Activated T-cell treated with anti-CD3 and anti-CD28 coated beads, Interleukin-2, amount 50 U/mL, for 4 hours (primary cell): Measurements from ENCODE around the gene C19orf67. TPM values are rescaled to one million over a fixed set of nuclear protein-coding genes. Genes with fewer than 3 reads are reported as not detected.
A peak's percentile ranks its signal among the peaks of the same experiment; 100 is the strongest.

Experiments used
- ATAC-seq, 2 donors: fragments of 200-7000 bp; cut with Tn5 transposase; one replicate each; pipeline ENCODE4 v1.10.0; 2021
- DNase-seq: peaks from one replicate; pipeline ENCODE4 v3.0.0-alpha.2; 2020
- H3K27me3 Mint-ChIP-seq: one replicate; pipeline ENCODE4 v1.8.0; 2021; ENCODE audit warnings: low read depth, mixed read lengths
- H3K36me3 Mint-ChIP-seq: one replicate; pipeline ENCODE4 v1.8.0; 2022; ENCODE audit warnings: mixed read lengths; ENCODE audit not compliant: insufficient read depth
- H3K4me1 Mint-ChIP-seq: one replicate; pipeline ENCODE4 v1.8.0; 2021; ENCODE audit warnings: low read depth, mixed read lengths
- H3K4me3 Mint-ChIP-seq: one replicate; pipeline ENCODE4 v1.8.0; 2021; ENCODE audit warnings: mild to moderate bottlenecking, moderate library complexity, mixed read lengths
- H3K9me3 Mint-ChIP-seq: one replicate; pipeline ENCODE4 v1.8.0; 2021; ENCODE audit warnings: mixed read lengths
- total RNA-seq, 3 donors: library from RNA; stranded (reverse); gene quantifications; one replicate each; pipeline ENCODE4 v1.2.1, GENCODE V29; 2021

Gene C19orf67
- total RNA-seq, 3 donors from 2014 or later = 0.48 TPM; not detected in 2

DNA sequence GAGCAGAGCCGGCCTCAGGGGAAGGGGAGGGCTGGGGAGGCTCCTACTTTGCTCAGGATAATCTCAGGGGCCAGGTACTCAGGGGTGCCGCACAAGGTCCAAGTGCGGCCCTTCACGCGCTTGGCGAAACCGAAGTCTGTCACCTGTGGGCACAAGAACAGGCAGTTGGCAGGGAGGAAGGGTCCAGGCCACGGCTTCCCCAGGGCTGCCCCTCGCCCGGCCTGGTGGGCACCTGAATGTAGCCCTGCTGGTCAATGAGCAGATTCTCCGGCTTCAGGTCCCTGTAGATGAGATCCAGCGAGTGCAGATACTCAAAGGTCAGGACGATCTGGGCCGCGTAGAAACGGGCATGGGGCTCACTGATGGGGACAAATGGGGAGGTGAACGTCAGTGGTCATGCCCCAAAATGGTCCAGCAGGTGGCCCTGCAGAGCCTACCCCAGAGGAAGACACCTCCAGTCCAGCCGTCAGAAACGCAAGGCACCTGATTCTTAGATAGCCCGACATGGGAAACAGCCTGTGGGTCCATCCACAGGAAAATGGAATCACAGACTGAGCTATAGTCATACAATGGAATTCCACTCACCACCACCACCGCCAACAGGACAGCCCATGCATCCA lies 12.1 kb upstream of the C19orf67 start:
- peaks cover 12% of the 10 kb centered on the region for H3K36me3 Mint-ChIP-seq
- H3K4me1 Mint-ChIP-seq = no peaks in the 10 kb centered on the region

DNA sequence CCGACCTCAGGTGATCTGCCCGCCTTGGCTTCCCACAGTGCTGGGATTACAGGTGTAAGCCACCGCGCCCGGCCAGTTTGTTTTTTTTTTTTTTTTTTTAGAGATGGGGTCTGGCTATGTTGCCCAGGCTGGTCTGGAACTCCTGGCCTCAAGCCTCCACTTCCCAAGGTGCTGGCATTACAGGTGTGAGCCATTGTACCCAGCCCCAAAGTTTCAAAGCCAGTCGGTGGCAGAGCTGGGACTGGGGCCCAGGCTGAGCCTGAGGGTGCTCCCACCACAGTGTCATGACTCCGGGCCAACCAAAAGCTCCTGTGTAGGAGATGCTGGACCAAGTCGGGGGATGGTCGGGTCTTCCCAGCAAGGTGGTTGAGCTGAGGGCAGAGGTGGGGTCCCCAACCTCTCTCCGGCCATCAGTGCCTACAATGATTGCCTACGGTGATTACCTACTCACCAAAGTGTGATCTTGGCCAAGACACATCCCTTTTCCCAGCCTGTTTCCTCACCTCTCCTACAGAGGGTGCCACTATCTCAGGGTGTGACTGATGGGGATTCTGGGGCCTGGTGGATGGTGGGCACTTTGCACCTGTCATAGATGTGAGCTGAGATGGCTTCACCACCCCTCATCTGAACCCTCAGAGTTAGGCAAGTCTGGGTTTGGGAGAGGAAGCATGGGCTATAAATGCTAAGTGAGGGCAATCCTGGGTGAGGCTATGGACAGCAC lies 10.8 kb upstream of the C19orf67 start:
- H3K36me3 Mint-ChIP-seq = peaks cover 12% of the 10 kb centered on the region
- H3K27me3 Mint-ChIP-seq = no peaks in the 10 kb centered on the region
- H3K9me3 Mint-ChIP-seq = peaks cover 7% of the 10 kb centered on the region
- ATAC-seq (no peak), DNase-seq (no peak)
- H3K4me3 Mint-ChIP-seq = no peak overlapping the region
- peaks cover 7% of the 10 kb centered on the region for H3K4me1 Mint-ChIP-seq

More for the DNA sequence above, 12.1 kb upstream of the C19orf67 start:
- no peak for DNase-seq
- H3K27me3 Mint-ChIP-seq = no peaks in the 10 kb centered on the region
- ATAC-seq = no peak
- no peak overlapping the region for H3K4me3 Mint-ChIP-seq
- H3K9me3 Mint-ChIP-seq = peaks cover 7% of the 10 kb centered on the region

DNA sequence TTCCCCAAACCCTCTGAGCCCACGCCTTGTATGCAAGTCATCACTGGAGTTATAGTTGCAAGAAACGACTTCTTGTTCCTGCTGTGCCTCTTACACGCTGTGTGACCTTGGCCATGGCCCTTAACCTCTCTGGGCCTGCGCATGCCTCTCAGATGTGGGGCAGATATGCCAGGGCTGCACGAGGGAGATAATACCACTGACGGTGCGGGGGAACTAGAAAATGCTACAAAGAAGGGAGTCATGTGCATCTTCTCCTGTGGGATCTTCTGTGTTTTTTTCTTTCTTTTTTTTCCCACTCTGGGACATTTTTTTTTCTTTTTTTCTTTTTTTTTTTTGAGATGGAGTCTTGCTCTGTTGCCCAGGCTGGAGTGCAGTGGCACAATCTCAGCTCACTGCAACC lies 9.3 kb upstream of the C19orf67 start:
- peaks cover 7% of the 10 kb centered on the region for H3K9me3 Mint-ChIP-seq
- H3K36me3 Mint-ChIP-seq = peaks cover 8% of the 10 kb centered on the region
- H3K4me1 Mint-ChIP-seq = peaks cover 9% of the 10 kb centered on the region
- DNase-seq = no peak
- ATAC-seq = no peak
- H3K27me3 Mint-ChIP-seq = no peaks in the 10 kb centered on the region
- H3K4me3 Mint-ChIP-seq = no peak overlapping the region

DNA sequence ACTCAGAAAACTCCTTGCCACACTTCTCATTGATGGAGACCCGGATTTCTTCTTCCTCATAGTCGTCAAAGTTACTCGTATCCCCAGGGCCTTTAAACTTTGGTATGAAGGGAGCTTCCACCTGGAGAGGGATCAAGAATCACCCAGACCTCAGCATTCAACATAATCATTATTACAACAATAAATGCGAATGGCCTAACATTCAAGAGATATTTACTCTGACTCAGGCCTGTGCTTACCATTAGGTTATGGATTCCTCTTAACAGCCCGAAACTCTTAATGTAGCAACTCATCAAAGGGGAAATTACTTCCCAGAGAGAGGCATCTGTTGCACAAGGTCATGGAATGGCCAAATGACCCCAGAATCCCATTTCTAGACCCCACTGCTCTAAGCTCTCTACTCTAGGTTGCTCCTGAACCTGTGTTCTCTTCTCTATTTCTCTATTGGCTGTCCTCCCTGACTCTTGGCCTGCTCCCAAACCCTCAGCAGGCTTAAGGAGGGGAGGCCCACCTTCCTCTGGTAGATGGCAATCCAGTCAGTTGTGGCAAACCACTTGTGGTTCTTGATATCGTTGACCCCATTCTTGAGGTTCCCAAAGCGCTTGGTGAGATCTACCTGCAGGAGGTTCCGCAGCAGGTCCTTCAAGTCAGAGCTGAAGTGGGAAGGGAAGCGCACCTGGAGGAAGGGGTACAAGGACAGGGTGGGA lies 7.7 kb upstream of the C19orf67 start:
- no peak overlapping the region for H3K4me3 Mint-ChIP-seq
- peaks cover 7% of the 10 kb centered on the region for H3K9me3 Mint-ChIP-seq
- H3K36me3 Mint-ChIP-seq = peaks cover 12% of the 10 kb centered on the region
- DNase-seq (no peak), ATAC-seq (no peak)
- H3K4me1 Mint-ChIP-seq = peaks cover 13% of the 10 kb centered on the region
- no peaks in the 10 kb centered on the region for H3K27me3 Mint-ChIP-seq

DNA sequence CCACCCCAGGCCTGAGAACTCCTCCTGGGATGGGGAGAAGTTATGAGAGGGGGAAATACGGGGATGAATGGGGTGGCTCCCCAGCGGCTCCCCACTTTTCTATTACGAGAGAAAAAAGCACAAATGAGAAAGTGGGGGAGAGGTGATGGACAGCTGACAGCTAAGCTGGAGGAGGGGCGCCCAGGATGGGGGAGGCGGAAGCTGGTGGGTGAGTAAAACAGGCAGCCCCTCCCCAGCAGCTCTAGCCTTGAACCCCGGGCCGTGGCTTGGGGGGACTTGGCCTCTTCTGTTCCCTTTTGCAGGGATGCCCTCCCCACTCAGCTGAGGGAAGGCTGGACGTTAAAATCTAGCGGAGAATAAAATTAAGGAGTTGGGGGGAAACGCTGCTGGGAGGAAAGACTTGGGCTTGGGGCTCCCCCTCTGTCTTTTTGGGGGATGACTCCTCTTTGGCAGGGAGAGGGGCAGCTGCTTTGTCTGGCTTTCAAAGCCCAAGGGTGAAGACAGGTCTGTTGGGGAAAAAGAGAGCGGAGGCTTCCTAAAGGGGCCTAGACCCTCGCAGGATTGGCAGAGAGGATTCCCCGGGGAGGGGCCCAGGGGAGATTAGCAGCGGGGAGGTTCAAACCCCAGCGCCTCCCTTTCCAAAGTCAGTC lies 6.4 kb upstream of the C19orf67 start:
- Mint-ChIP-seq H3K27me3 (no peaks in the 10 kb centered on the region), H3K4me1 (peaks cover 13% of the 10 kb centered on the region), H3K36me3 (peaks cover 12% of the 10 kb centered on the region), H3K9me3 (peaks cover 7% of the 10 kb centered on the region), H3K4me3 (peak overlapping the region; percentile 97)
- DNase-seq (no peak), ATAC-seq (peak; percentile 2 to 3)

DNA sequence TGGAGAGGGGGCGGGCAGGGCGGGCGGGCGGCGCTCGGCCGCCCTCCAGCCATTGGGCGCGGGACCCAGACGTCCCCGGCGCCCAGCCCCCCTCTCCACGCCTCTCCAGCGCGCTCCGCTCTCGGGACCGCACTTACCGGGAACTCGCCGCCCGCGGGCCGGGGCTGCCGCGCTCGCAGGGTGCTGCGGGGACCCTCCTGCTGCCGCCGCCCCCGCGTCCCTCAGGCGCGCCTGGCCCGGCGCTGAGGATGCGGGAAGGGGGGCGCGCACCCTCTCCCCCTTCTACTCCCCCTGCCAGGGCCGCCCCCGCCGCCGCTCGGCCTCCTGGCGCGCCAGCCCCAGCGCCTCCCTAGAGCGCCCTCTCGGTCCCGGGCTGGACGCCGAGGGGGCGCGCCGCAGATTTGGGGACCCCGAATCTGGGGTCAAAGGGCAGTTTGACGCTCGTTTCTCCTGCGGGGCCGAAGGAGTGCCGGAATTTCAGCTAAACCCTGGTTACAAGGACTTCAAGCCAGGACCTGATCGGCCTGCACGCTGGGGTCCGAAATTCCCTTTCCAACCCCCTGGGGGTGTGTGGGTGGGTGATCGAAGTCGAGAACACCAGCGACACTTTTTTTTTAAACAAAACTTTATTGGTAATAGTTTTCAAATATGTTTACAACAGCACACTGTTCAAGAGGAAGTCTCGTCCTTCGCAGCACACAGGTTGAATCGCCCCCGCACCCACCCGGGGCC lies 5.7 kb upstream of the C19orf67 start:
- DNase-seq (peak; percentile 55), ATAC-seq (peak; percentile 76 to 77)
- Mint-ChIP-seq H3K4me3 (peak overlapping the region; percentile 97), H3K9me3 (peaks cover 7% of the 10 kb centered on the region), H3K27me3 (no peaks in the 10 kb centered on the region), H3K36me3 (peaks cover 8% of the 10 kb centered on the region), H3K4me1 (peaks cover 13% of the 10 kb centered on the region)

DNA sequence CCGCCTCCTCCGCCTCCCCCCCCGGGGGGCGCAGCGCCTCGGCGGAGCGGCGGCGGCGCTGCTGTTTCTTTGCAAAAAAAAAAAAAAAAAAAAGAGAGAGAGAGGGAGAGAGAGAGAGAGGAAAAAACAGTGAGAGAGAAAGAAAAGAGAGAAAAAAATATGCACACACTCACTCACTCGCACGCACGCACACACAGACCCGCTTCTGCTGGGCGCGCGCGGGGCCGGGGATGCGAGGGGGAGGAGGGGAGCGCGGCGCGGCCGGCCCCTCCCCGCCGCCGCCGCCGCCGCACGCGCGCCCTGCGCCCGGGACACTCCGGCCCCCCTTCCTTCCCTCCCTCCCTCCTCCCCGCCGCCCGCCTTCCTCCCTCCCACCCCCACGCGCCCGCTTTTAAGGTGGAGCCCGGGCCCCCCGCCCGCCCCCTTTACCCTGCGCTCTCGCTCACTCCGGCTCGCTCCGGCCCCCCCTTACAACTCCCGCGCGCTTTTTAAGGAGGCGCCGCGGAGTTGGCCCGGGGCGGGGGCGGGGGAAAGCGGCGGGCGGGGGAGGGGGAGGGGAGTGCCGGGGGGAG lies 5.0 kb upstream of the C19orf67 start, which contains the start of gene SAMD1:
Gene SAMD1, minus strand, starts transcription at position 243 of the 572 bp plus-strand sequence.
- H3K9me3 Mint-ChIP-seq = peaks cover 7% of the 10 kb centered on the region
- peak within 1 kb of the TSS; percentile 97 for H3K4me3 Mint-ChIP-seq
- peaks cover 8% of the 10 kb centered on the region for H3K36me3 Mint-ChIP-seq
- H3K27me3 Mint-ChIP-seq = no peaks in the 10 kb centered on the region
- DNase-seq (peak; percentile 85), ATAC-seq (peak; percentile 65 to 68)
- H3K4me1 Mint-ChIP-seq = peaks cover 13% of the 10 kb centered on the region

DNA sequence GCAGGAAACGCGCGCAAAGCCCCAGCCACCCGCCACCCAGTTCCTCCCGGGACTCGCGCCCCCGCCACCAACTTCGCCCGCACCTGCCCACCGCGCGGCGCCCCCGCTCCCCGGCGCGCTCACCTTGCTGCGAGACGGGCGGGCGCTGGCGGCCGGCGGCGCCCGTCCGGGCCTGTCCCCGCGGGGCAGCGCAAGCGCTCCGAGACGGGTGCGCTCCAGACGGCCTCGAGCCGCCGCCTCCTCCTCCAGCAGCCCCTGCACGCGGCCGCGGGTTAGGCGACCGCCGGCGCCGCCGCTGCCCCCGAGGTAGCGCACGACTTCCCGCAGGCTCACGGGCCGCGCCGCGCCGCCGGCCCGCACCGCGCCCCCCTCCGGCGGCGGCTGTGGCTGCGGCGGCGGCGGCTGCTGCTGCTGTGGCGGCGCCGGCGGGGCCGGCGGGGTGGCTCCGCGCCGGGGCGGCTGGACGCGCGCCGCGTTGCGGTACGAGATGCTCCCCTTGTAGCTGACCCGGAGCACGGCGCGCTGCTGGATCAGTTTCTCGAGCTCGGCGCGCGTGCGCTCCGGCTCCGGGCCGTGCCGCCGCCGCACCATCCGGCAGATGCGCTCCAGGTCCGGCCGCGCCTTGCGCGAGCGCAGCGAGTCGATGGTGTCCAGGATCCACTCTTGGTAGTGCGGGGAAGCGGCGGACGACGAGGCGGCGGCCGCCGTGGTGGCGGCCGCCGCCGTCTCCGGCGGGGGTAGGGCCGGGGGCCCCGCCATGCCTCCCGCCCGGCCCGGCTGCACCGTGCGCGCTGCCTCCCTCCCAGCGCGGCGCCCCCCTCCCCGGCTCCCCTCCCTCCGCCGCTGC lies 4.3 kb upstream of the C19orf67 start:
- peak; percentile 19 to 23 for ATAC-seq
- peaks cover 7% of the 10 kb centered on the region for H3K9me3 Mint-ChIP-seq
- peak; percentile 40 for DNase-seq
- H3K4me1 Mint-ChIP-seq = peaks cover 13% of the 10 kb centered on the region
- peak overlapping the region; percentile 83 for H3K4me3 Mint-ChIP-seq
- H3K27me3 Mint-ChIP-seq = no peaks in the 10 kb centered on the region
- peaks cover 8% of the 10 kb centered on the region for H3K36me3 Mint-ChIP-seq

DNA sequence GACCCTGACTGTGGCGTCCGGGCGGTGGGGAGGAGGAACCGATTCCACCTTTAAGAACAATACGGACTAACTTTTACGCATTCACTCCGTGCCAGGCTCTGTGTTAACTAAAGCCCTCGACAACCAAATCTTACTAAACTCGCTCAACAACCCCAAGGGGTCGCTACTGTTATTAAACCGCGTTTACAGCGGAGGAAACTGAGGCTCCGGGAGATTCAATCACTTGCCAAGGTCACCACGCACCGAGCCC lies 3.8 kb upstream of the C19orf67 start:
- Mint-ChIP-seq H3K9me3 (peaks cover 7% of the 10 kb centered on the region), H3K4me1 (peaks cover 13% of the 10 kb centered on the region), H3K36me3 (peaks cover 8% of the 10 kb centered on the region), H3K27me3 (no peaks in the 10 kb centered on the region), H3K4me3 (peak overlapping the region; percentile 83)
- no peak for ATAC-seq
- DNase-seq = peak; percentile 15

DNA sequence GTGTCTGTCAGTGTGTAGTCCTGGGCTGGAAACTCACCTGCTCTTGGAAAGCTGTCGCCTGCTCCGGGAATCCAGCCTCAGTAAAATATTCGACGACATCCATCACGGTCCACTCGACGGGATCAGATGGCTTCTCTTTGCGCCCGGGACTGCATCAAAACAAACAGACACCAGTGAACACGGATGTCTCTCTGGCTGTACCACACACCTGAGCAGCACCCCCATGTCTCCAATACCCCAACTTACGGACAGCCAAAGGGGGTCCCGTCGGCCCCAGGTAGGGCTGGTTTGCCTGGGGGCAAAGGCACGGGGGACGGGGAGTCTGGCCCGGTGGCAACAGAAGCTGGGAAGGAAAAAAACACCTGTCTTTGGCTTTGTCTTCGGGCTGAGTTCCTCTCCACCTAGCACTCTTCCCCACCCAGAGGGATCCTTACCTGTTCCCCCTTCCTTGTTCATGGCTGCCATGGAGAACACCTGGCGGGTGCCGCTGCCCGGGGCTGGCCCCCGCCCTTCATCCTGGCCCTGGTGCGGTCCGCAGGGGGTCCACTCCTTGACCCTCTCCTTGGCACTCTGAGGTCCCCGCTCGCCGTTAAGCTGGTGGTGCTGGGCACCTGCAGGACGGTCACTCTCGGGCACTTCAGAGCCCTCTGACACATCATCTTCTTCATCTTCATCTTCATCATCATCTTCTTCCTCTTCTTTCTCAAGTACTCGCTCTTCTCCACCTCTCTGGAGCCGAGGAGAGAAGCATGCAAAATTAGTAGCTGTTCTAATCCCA lies 3.2 kb upstream of the C19orf67 start:
- Mint-ChIP-seq H3K36me3 (peaks cover 8% of the 10 kb centered on the region), H3K4me1 (peaks cover 13% of the 10 kb centered on the region)

DNA sequence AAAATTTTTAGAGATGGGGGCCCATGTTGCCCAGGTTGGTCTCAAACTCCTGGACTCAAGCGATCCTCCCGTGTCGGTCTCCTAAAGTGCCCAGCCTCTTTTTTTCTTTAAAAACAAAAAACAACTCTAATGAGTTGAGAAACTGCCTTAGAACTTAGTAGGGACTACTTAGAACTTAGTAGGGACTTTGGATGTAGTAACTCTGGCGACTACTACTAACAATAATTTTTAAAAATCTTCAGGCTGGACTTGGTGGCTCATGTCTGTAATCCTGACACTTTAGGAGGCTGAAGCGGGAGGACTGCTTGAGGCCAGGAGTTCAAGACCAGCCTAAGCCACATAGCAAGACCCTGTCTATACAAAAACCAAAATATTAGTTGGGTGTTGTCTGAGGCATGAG lies 515 bp upstream of the C19orf67 start:
- Mint-ChIP-seq H3K36me3 (peaks cover 8% of the 10 kb centered on the region), H3K9me3 (no peaks in the 10 kb centered on the region), H3K4me1 (peaks cover 12% of the 10 kb centered on the region), H3K27me3 (no peaks in the 10 kb centered on the region), H3K4me3 (no peak overlapping the region)
- no peak for ATAC-seq
- no peak for DNase-seq

More for the DNA sequence above, 3.2 kb upstream of the C19orf67 start:
- ATAC-seq = no peak
- no peak for DNase-seq
- no peaks in the 10 kb centered on the region for H3K27me3 Mint-ChIP-seq
- peaks cover 7% of the 10 kb centered on the region for H3K9me3 Mint-ChIP-seq
- H3K4me3 Mint-ChIP-seq = peak overlapping the region; percentile 83

DNA sequence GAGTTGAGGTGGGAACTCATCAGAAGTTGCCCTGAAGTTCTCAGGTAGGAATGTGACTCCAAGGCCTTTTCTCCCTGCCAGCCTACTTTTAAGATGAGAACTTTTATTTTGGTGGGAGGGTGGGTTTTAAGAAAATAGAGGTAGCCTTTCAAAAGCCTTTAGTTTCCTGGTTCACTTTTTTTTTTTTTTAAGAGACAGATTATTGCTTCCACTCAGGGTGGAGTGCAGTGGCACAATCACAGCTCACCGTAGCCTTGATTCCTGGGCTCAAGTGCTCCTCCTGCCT lies 3.0 kb downstream of the C19orf67 start:
- no peak for DNase-seq
- H3K27me3 Mint-ChIP-seq = no peaks in the 10 kb centered on the region
- H3K9me3 Mint-ChIP-seq = no peaks in the 10 kb centered on the region
- peak overlapping the region; percentile 90 for H3K4me3 Mint-ChIP-seq
- H3K36me3 Mint-ChIP-seq = no peaks in the 10 kb centered on the region
- H3K4me1 Mint-ChIP-seq = peaks cover 12% of the 10 kb centered on the region
- no peak for ATAC-seq
